GM19239 (cell line): ENCODE results near the gene MAPK4.
A peak's percentile ranks its signal among the peaks of the same experiment; 100 is the strongest.
"Not testable (repeated sequence)": the region's sequence is repeated elsewhere in the genome, so short reads cannot be mapped to it uniquely, and the experiment has no call there.

Experiments
- DNase-seq: peaks from one replicate; pipeline ENCODE4 v3.0.0; 2011; ENCODE audit warnings: low spot score; ENCODE audit not compliant: insufficient read length
- FAIRE-seq: peaks from 2 replicates; lab custom pipeline; 2011; peaks lifted over from hg19 to GRCh38; lab: Jason Lieb, UNC

MAPK4 gene

GRCh38 chr18:50559752-50560680 is at the start of gene MAPK4:
MAPK4 (plus strand) TSS chr18:50560087; CDS start chr18:50663959, 103,872 bp downstream.
- DNase-seq (peak; percentile 42), FAIRE-seq (no peak)

GRCh38 chr18:50517277-50517676 is 42.6 kb upstream of the MAPK4 start:
- DNase-seq, FAIRE-seq: not testable (repeated sequence)

GRCh38 chr18:50518787-50519546 is 40.9 kb upstream of the MAPK4 start:
- DNase-seq, result no peak
- no peak for FAIRE-seq

GRCh38 chr18:50523165-50523564 is 36.7 kb upstream of the MAPK4 start:
- no peak for DNase-seq
- FAIRE-seq, result no peak

GRCh38 chr18:50527636-50528307 is 32.1 kb upstream of the MAPK4 start:
- FAIRE-seq, result no peak
- DNase-seq, result no peak

- FAIRE-seq, result no peak
- DNase-seq, result no peak
Measured at GRCh38 chr18:50528806-50529205, 31.1 kb upstream of the MAPK4 start.

GRCh38 chr18:50533822-50534221 is 26.1 kb upstream of the MAPK4 start:
- DNase-seq, FAIRE-seq: not testable (repeated sequence)

- DNase-seq, FAIRE-seq: not testable (repeated sequence)
Measured at GRCh38 chr18:50544476-50544875, 15.4 kb upstream of the MAPK4 start.

GRCh38 chr18:50545936-50546335 is 14.0 kb upstream of the MAPK4 start:
- DNase-seq (no peak), FAIRE-seq (no peak)

GRCh38 chr18:50548160-50548559 is 11.7 kb upstream of the MAPK4 start:
- FAIRE-seq (no peak), DNase-seq (no peak)

- DNase-seq, FAIRE-seq: not testable (repeated sequence)
Measured at GRCh38 chr18:50551651-50552050, 8.2 kb upstream of the MAPK4 start.

- no peak for FAIRE-seq
- DNase-seq, result no peak
Measured at GRCh38 chr18:50558157-50558556, 1.7 kb upstream of the MAPK4 start.

GRCh38 chr18:50558948-50559751 is 737 bp upstream of the MAPK4 start:
- DNase-seq (no peak), FAIRE-seq (no peak)

- DNase-seq, result no peak
- no peak for FAIRE-seq
Measured at GRCh38 chr18:50560681-50561629, 1.1 kb downstream of the MAPK4 start.

- DNase-seq, result not testable (repeated sequence)
- peak; percentile 55 for FAIRE-seq
Measured at GRCh38 chr18:50562258-50562657, 2.4 kb downstream of the MAPK4 start.

- no peak for FAIRE-seq
Measured at GRCh38 chr18:50562686-50563085, 2.8 kb downstream of the MAPK4 start.

GRCh38 chr18:50563376-50563775 is 3.5 kb downstream of the MAPK4 start:
- FAIRE-seq (no peak), DNase-seq (no peak)

More at GRCh38 chr18:50562686-50563085, 2.8 kb downstream of the MAPK4 start:
- DNase-seq, result no peak

- no peak for DNase-seq
- FAIRE-seq, result no peak
Measured at GRCh38 chr18:50569930-50570329, 10.0 kb downstream of the MAPK4 start.

GRCh38 chr18:50571606-50572005 is 11.7 kb downstream of the MAPK4 start:
- no peak for DNase-seq

More at GRCh38 chr18:50571606-50572005, 11.7 kb downstream of the MAPK4 start:
- FAIRE-seq, result no peak
